ENCODE data around the gene RPS2. TPM values are rescaled to one million over a fixed set of nuclear protein-coding genes. Genes with fewer than 3 reads are reported as not detected.
"Not testable (repeated sequence)": the region's sequence is repeated elsewhere in the genome, so short reads cannot be mapped to it uniquely, and the experiment has no call there.

Gene RPS2
- total RNA-seq, 1 donor from 2014 or later = 1,364 TPM

DNA sequence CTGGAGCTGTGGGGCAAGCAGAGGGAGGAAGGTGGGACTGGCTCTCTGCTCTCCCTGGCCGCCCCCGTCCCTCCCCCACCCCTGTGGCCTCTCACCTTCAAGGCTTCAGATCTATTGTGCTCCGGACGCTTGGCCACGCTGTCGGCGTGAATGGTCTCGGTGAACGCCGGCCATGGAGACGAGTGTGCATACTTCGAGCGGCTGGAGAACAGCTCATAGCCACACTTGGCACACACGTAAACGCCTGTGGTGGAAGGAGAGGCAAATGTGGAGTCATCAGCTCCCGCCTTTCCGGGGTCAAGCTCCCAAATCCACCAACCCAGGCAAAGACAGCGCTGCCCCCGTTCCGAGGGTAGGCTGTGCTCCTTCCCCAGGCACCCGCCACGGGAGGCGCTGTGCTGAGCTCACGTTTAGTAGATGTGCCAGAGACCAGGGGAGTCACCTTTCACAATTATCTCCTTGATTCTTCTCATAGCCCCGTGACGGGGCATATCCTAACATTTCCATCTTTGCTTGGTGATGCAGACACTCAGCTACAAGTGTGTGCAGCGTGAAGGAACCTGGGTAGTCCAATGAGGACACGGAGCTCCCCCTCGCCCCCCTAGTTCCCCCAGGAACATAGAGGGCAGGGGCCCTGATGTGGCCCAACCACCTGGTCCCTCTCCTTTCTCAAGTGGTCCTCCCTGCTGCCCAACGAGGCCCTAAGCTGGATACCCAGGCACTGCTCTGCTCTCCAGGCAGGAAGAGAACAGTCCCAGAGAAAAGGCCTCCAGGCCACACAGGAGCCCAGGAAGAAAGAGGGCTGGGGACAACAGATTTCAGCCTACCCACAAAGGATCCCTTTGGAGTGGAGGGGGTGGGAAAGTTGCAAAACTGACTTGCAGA is 23.2 kb downstream of the RPS2 start:
- DNase-seq = no peak

- no peak for DNase-seq
These were observed 24.1 kb downstream of the RPS2 start for GRCh38 chr16:1940273-1941161.

DNA sequence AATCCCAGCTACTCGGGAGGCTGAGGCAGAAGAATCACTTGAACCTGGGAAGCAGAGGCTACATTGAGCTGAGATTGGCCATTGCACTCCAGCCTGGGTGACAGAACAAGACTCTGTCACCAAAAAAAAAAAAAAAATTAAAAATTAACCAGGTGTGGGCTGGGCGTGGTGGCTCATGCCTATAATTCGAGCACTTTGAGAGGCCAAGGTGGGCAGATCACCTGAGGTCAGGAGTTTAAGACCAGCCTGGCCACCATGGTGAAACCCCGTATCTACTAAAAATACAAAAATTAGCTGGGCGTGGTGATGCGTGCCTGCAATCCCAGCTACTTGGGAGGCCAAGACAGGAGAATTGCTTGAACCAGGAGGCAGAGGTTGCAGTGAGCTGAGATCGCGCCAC is 24.8 kb downstream of the RPS2 start:
- DNase-seq = not testable (repeated sequence)

DNA sequence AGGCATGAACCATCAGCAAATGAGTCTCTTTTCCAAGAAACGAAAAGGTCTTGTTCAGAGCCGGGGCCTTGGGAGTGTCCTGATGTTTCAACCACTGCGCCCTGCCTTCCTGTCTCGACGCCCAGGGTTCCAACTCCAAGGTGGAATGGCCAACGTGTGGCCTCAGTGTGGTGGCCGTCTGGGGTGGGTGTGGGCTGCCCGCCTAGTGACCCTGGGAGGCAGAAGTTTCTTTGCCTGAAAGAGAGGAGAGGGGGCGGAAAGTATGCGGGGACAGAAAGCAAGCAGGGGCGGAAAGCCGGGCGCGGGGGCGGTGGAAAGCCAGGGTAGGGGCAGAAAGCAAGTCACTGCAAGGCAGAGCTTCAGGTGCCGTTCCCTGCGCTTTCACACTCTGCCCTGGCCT is 25.7 kb downstream of the RPS2 start:
- DNase-seq = no peak

DNA sequence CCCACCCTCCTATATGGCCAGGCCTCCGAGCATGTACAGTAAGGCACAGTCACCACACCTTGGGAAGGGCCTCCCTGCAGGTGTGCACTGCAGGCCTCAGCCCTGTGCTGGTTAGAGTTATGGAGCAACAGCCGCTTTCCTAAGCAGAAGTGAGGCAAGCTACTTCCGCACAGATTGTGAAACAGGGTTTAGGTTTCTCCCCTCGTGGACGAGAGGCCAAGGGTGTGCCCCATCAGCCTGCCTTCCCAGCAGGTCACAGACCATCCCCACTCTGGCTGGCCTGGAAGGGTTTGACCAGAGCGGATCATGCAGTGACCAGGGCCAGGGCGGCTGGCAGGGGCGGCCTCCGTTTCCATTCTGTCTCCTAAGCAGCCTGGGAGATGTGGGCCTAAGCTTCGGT is 26.3 kb downstream of the RPS2 start:
- no peak for DNase-seq

- no peak for DNase-seq
These were observed 27.6 kb downstream of the RPS2 start for GRCh38 chr16:1936945-1937479.

- DNase-seq = no peak
These were observed 31.4 kb downstream of the RPS2 start for GRCh38 chr16:1933097-1933661.

DNA sequence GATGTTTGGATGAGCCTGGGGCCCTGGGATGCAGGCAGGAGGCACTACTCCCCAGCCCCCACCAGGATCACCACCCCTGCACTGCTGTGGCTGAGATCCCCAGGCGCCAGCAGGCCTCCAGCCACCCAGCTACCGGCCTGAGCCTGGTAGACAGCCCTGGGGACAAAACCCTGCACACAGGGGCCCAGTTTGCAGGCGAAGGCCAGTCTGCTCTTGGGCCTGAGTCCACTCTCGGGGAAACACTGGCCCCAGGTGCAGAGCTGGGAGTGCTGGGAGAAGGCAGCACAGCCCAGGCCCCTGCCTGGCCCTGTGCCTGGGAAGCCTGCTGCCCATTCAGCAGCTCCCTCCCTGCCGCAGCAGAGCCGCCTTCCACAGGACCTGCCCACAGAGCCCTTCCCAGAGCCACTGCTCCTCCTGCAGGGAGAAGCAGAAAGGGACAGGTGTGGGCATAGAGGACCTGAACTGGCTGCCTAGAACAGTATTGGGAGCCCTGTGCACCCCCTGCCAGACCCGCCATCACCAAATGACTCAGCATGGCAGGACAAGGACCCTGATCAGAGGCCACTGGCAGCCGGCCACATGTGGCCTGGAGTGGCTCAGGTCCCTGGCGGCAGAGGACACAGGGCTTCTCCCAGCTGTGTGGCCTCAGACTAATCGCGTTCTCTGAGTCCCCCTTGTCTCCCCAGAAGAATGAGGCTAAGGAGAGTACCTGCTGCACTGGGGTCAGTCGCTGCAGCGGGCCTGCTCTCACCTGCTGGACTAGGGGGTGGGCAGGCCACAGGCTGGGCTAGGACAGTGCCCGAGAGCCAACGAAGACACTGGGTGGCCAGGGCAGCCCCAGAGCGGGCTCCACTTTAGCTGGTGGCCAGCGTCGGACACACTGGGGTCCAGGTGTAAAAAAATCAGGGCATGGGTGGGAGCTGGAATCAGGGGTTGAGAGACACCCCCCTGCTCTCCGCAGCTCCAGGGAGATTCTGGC is 32.3 kb downstream of the RPS2 start:
- DNase-seq = no peak

DNA sequence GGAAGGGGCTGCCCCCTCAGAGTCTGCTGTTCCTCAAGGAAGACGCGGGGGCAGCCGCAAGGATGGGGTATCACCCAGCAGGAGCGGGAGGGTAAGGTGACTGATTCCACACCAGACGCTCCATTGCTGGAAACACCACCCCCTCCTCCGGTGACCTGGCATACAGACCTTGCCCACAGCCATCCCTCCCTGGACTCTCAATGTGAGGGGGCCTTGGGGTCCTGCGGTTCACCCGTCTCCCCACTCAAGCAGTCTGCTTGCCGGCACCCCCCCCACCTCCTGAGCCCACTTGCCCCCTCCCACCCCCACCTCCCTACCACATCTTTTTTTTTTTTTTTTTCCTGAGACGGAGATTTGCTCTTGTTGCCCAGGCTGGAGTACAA is 34.3 kb downstream of the RPS2 start:
- no peak for DNase-seq

- peak; percentile 88 for DNase-seq
These were observed 34.9 kb downstream of the RPS2 start for GRCh38 chr16:1929578-1930337.

DNA sequence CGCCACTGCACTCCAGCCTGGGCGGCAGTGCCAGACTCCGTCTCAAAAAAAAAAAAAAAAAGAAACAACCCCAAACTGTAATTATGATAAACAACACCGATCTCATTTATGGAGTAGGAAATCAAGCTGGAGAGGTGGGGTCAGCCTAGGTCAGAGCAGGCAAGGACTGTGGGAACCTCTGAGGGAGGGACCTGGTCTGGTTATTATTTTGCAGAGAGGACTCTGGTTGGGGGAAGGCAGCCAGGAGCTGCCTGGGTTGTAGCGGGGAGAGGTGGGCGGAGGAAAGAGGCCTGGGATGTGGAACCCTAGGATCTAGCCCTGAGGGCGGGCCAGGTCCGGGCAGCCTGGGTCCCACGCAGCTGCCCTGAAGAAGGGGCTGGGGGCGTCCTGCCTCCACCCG is 35.5 kb downstream of the RPS2 start:
- DNase-seq = no peak

DNA sequence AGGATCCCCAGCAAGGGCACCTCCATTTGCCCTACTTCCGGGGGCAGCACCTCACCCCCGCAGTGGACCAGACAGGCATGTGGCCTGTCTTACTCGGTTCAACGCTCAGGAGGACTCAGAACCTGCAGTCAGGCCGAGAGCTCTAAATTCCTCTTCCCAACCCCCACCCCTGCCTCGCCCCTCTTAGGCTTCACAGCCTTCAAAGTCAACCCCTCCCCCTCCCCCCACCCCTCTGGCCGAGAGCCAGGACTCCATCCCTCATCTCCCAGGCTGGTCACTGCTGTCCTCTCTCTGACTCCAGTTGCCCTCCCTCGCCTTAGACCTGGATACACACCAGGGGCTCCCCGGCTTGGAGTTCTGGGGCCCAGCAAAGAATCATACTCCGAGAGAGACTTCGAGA is 38.4 kb downstream of the RPS2 start:
- DNase-seq = no peak

GRCh38 chr16:1924095-1924494 is 40.5 kb downstream of the RPS2 start:
- DNase-seq = no peak

- peak; percentile 74 for DNase-seq
These were observed 41.2 kb downstream of the RPS2 start for GRCh38 chr16:1923299-1924034.

DNA sequence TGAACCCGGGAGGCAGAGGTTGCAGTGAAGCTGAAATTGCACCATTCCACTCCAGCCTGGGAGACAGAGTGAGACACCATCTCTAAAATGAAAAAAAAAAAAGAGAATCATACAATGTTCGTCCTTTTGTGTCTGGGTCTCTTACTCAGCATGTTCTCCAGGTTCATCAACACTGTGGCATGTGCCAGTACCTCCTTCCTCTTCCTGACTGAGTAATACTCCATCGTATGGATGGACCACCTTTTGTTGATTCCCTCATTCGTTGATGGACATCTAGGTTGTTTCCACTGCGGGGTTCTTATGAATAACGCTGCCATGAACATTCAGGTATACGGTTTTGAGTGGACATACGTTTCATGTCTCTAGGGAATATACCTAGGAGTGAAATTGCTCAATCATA is 42.3 kb downstream of the RPS2 start:
- DNase-seq = no peak

DNA sequence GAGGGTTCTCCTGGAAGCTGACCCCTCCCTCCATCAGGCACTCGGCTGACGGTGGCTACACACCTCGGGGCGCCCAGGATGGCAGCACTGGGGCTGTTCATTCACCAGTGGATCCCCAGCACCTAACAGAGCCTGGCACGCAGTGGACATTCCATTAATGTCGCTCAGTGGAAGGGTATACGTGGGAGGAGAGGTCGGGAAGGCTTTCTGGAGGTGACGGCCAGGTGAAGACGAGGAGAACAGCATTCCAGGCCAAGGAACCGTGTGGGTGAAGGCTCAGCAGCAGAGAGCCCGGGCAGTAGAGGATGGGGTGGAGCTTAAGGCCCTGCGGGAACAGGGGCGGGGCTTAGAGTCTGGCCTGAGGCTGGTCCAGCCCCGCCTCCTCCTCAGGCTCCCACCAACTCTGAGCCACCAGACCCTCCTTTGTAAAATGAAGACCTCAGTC is 43.9 kb downstream of the RPS2 start:
- DNase-seq = no peak

GRCh38 chr16:1920122-1920521 is 44.5 kb downstream of the RPS2 start:
- DNase-seq = not testable (repeated sequence)

- no peak for DNase-seq
These were observed 45.2 kb downstream of the RPS2 start for GRCh38 chr16:1919327-1919998.
